Measurements from ENCODE around the gene C10orf143. TPM values are rescaled to one million over a fixed set of nuclear protein-coding genes. Genes with fewer than 3 reads are reported as not detected.

Gene C10orf143
- total and polyA plus RNA-seq, 2 of the 4 experiments (the other 2 are of a cell fraction): 0.36 to 0.60 TPM

DNA sequence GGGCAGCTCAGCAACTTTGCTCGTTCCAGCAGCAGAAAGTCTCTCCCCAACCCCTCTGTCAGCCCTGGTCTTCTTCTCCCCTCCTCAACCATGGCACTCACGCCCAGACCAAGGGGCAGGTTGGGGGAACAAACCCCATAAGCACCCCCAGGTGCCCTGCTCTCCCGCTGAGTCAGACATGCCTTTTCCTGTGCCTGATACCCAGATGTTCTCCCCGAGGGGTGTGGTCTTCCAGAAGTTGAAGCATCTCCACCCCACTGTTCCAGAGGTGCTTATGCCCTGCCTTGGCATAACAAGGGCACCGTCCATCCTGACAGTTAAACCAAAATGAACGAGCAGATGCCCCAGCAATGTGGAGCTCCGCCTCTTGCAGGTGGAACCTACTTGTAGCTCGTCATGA lies 67.1 kb downstream of the C10orf143 start:
- CTCF ChIA-PET: no interaction called here

More for the DNA sequence above, 67.1 kb downstream of the C10orf143 start:
- Histone ChIP-seq H2BK120ac (ENCODE audit: low read depth, low read length) (no peak overlapping the region), H3K23ac (ENCODE audit: low read depth, low read length) (no peak overlapping the region), H3K9ac (ENCODE audit: low read depth, low read length) (no peak overlapping the region), H2BK5ac (ENCODE audit: low read depth, low read length, poor library complexity, severe bottlenecking) (no peak overlapping the region), H3K27ac (ENCODE audit: insufficient read depth, low read length) (no peak overlapping the region), H2AK5ac (ENCODE audit: low read depth, low read length) (no peak overlapping the region), H3K9me1 (ENCODE audit: insufficient read depth, low read length) (no peaks in the 10 kb centered on the region), H4K5ac (ENCODE audit: low read depth, low read length) (no peak overlapping the region), H2AFZ (replicated peaks; ENCODE audit: low read length, poor library complexity) (no peak overlapping the region), H3K4me1 (ENCODE audit: control insufficient read depth, insufficient read depth, low read length) (no peaks in the 10 kb centered on the region), H2BK20ac (ENCODE audit: low read depth, low read length) (no peak overlapping the region), H4K20me1 (ENCODE audit: insufficient read depth, low read length) (no peaks in the 10 kb centered on the region), H3K27me3 (ENCODE audit: control insufficient read depth, insufficient read depth, low read length) (no peaks in the 10 kb centered on the region), H4K91ac (ENCODE audit: insufficient read depth, low read depth, low read length) (no peak overlapping the region), H3K9me3 (ENCODE audit: control insufficient read depth, insufficient read depth, low read length) (peaks cover 8% of the 10 kb centered on the region), H3K36me3 (ENCODE audit: control insufficient read depth, insufficient read depth, low read length) (no peaks in the 10 kb centered on the region), H4K8ac (ENCODE audit: low read depth in 2 of 2, low read length in 2 of 2) (no peak overlapping the region), H3K4me3 (ENCODE audit: insufficient read depth, low read depth, low read length) (no peak overlapping the region), H2BK15ac (ENCODE audit: low read depth, low read length) (no peak overlapping the region), H2AK9ac (replicated peaks; ENCODE audit: low read depth, low read length, poor library complexity) (no peak overlapping the region), H3K4me2 (ENCODE audit: low read depth, low read length) (no peak overlapping the region), H3K56ac (ENCODE audit: extremely low read depth, insufficient read depth, low read length) (no peak overlapping the region), H3K14ac (replicated peaks; ENCODE audit: low read depth, low read length) (no peak overlapping the region), H3K79me1 (ENCODE audit: low read depth in 1 of 2, low read length in 2 of 2) (no peaks in the 10 kb centered on the region), H3K18ac (ENCODE audit: low read depth, low read length) (no peak overlapping the region), H3K4ac (ENCODE audit: low read depth, low read length) (no peak overlapping the region)
- in situ Hi-C loops (cut with MboI; ENCODE audit: low sequenced_read_pairs): no loop called here
- no peak for ATAC-seq (ENCODE audit: low read depth)
- BruUV-seq (replicated peaks): no TSS peak
- intact Hi-C loops (cut with micrococcal nuclease): no loop called here
- no peak for TF ChIP-seq MXI1 (IDR thresholded peaks at IDR 0.05; ENCODE audit: borderline replicate concordance, low read depth, low read length)
- no peak for TF ChIP-seq SMC3 (IDR thresholded peaks at IDR 0.05; ENCODE audit: low read depth, low read length)
- no peak for TF ChIP-seq BHLHE40 (IDR thresholded peaks at IDR 0.05; ENCODE audit: low read depth, low read length)
- TF ChIP-seq, protein P1, sequence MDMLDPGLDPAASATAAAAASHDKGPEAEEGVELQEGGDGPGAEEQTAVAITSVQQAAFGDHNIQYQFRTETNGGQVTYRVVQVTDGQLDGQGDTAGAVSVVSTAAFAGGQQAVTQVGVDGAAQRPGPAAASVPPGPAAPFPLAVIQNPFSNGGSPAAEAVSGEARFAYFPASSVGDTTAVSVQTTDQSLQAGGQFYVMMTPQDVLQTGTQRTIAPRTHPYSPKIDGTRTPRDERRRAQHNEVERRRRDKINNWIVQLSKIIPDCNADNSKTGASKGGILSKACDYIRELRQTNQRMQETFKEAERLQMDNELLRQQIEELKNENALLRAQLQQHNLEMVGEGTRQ (IDR thresholded peaks at IDR 0.05; ENCODE audit: low read depth, low read length): no peak
- no peak for TF ChIP-seq FOS (IDR thresholded peaks at IDR 0.05; ENCODE audit: low read depth, low read length)
- no peak for TF ChIP-seq MAZ (IDR thresholded peaks at IDR 0.05; ENCODE audit: borderline replicate concordance, low read depth, low read length)
- TF ChIP-seq CHD1 (IDR thresholded peaks at IDR 0.05; ENCODE audit: low read depth, low read length): no peak
- TF ChIP-seq MAFK (IDR thresholded peaks at IDR 0.05; ENCODE audit: low read depth, low read length): no peak
- TF ChIP-seq ELK1 (IDR thresholded peaks at IDR 0.05; ENCODE audit: borderline replicate concordance, low read depth, low read length): no peak
- WGBS, 2 experiments (ENCODE audit: extremely low coverage in 2 of 2, insufficient read length in 1 of 2): 60% methylated on average over 3 of the region's 8 CpGs; no CpG with 5 or more reads in 1 of the 2 experiments
- POLR2A ChIA-PET (ENCODE audit: unreplicated experiment): no interaction called here
- dilution Hi-C loops (cut with HindIII; ENCODE audit: low sequenced_read_pairs, unreplicated experiment): no loop called here
- no peak for DNase-seq
